D341Med (cell line): Measurements from ENCODE around the gene PDE10A.
"Not testable (repeated sequence)": the region's sequence is repeated elsewhere in the genome, so short reads cannot be mapped to it uniquely, and the experiment has no call there.

ENCODE experiments used
- DNase-seq: peaks from one replicate; pipeline ENCODE4 v3.0.0; 2012; ENCODE audit warnings: low spot score

The PDE10A gene

GRCh38 chr6:165551828-165552227, 111.2 kb downstream of the PDE10A start:
- DNase-seq: no peak

- no peak for DNase-seq
Measured at GRCh38 chr6:165548450-165548849, 114.6 kb downstream of the PDE10A start.

- DNase-seq: no peak
Measured at GRCh38 chr6:165545806-165546205, 117.2 kb downstream of the PDE10A start.

GRCh38 chr6:165543781-165544180, 119.3 kb downstream of the PDE10A start:
- no peak for DNase-seq

GRCh38 chr6:165536911-165537310, 126.1 kb downstream of the PDE10A start:
- no peak for DNase-seq

GRCh38 chr6:165519316-165519715, 143.7 kb downstream of the PDE10A start:
- DNase-seq: no peak

GRCh38 chr6:165515963-165516624, 146.9 kb downstream of the PDE10A start:
- no peak for DNase-seq

- DNase-seq: no peak
Measured at GRCh38 chr6:165514621-165515020, 148.4 kb downstream of the PDE10A start.

- no peak for DNase-seq
Measured at GRCh38 chr6:165511807-165512206, 151.2 kb downstream of the PDE10A start.

- DNase-seq: no peak
Measured at GRCh38 chr6:165508321-165508869, 154.6 kb downstream of the PDE10A start.

GRCh38 chr6:165506657-165507056, 156.4 kb downstream of the PDE10A start:
- DNase-seq: no peak

GRCh38 chr6:165500214-165500907, 162.7 kb downstream of the PDE10A start:
- not testable (repeated sequence) for DNase-seq

- no peak for DNase-seq
Measured at GRCh38 chr6:165497472-165497871, 165.6 kb downstream of the PDE10A start.

- DNase-seq: no peak
Measured at GRCh38 chr6:165488624-165489295, 174.3 kb downstream of the PDE10A start.

- no peak for DNase-seq
Measured at GRCh38 chr6:165487950-165488349, 175.1 kb downstream of the PDE10A start.

GRCh38 chr6:165487347-165487746, 175.7 kb downstream of the PDE10A start:
- no peak for DNase-seq

GRCh38 chr6:165486183-165487137, 176.6 kb downstream of the PDE10A start:
- DNase-seq: no peak

GRCh38 chr6:165484178-165484889, 178.7 kb downstream of the PDE10A start:
- DNase-seq: no peak

- DNase-seq: no peak
Measured at GRCh38 chr6:165481921-165482320, 181.1 kb downstream of the PDE10A start.

- DNase-seq: no peak
Measured at GRCh38 chr6:165480916-165481315, 182.1 kb downstream of the PDE10A start.

- no peak for DNase-seq
Measured at GRCh38 chr6:165478581-165478980, 184.5 kb downstream of the PDE10A start.
